Spinal cord (tissue), 10 donors: ENCODE data around the gene EIF3C. TPM values are rescaled to one million over a fixed set of nuclear protein-coding genes. Genes with fewer than 3 reads are reported as not detected.
"Not testable (repeated sequence)": the region's sequence is repeated elsewhere in the genome, so short reads cannot be mapped to it uniquely, and the experiment has no call there.

ENCODE experiments used
- DNase-seq, 6 donors: peaks; one replicate each; pipeline versions ENCODE4 v3.0.0 to v3.0.0-alpha.2; 2013 to 2015; ENCODE audit warnings: low spot score in 6 of 6, low read depth in 4 of 6
- H3K27ac ChIP-seq: one replicate; pipeline ENCODE4 v1.5.1; 2013; ENCODE audit warnings: low read depth, low read length, control low read depth
- H3K27me3 ChIP-seq: one replicate; pipeline ENCODE4 v1.6.1; 2013; ENCODE audit warnings: low read length; ENCODE audit not compliant: control insufficient read depth, insufficient read depth
- H3K36me3 ChIP-seq: one replicate; pipeline ENCODE4 v1.6.1; 2013; ENCODE audit warnings: low read length; ENCODE audit not compliant: control insufficient read depth, insufficient read depth
- H3K4me1 ChIP-seq: one replicate; pipeline ENCODE4 v1.6.1; 2013; ENCODE audit warnings: low read length; ENCODE audit not compliant: control insufficient read depth, insufficient read depth
- H3K4me3 ChIP-seq: one replicate; pipeline ENCODE4 v1.5.1; 2013; ENCODE audit warnings: low read depth, low read length, control low read depth
- H3K9me3 ChIP-seq: one replicate; pipeline ENCODE4 v1.6.1; 2013; ENCODE audit warnings: low read length; ENCODE audit not compliant: control insufficient read depth, insufficient read depth
- WGBS: methylation state at CpG from one replicate; pipeline ENCODE4 v1.1.5; 2013; ENCODE audit warnings: missing lambda C conversion rate; ENCODE audit not compliant: insufficient coverage; 5-methylcytosine and 5-hydroxymethylcytosine counted together
- long read RNA-seq, 4 donors: transcript quantifications; one replicate each; lab custom pipeline, GENCODE V29; 2026
- polyA plus RNA-seq, 2 donors: library from polyadenylated mRNA; unstranded; fragments of 120-200 nt; gene quantifications; one replicate each; pipeline ENCODE4 v1.2.1, GENCODE V29; 2013; ENCODE audit not compliant: insufficient read length in 2 of 2
- total RNA-seq, 2 donors: library from RNA; depleted of rRNA in 1 of 2; stranded (reverse); fragments of 120-200 nt in 1 of 2; fragments of >200 nt in 1 of 2; gene quantifications; one replicate each; pipeline versions ENCODE4 v1.2.3 to v1.2.4, GENCODE V29; 2013 to 2014
- donor health status: healthy.

The EIF3C gene, protein sequence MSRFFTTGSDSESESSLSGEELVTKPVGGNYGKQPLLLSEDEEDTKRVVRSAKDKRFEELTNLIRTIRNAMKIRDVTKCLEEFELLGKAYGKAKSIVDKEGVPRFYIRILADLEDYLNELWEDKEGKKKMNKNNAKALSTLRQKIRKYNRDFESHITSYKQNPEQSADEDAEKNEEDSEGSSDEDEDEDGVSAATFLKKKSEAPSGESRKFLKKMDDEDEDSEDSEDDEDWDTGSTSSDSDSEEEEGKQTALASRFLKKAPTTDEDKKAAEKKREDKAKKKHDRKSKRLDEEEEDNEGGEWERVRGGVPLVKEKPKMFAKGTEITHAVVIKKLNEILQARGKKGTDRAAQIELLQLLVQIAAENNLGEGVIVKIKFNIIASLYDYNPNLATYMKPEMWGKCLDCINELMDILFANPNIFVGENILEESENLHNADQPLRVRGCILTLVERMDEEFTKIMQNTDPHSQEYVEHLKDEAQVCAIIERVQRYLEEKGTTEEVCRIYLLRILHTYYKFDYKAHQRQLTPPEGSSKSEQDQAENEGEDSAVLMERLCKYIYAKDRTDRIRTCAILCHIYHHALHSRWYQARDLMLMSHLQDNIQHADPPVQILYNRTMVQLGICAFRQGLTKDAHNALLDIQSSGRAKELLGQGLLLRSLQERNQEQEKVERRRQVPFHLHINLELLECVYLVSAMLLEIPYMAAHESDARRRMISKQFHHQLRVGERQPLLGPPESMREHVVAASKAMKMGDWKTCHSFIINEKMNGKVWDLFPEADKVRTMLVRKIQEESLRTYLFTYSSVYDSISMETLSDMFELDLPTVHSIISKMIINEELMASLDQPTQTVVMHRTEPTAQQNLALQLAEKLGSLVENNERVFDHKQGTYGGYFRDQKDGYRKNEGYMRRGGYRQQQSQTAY
- total RNA-seq, result 100 to 1,000 TPM; 126 to 465 TPM
- 100 to 1,000 TPM; 318 to 475 TPM for polyA plus RNA-seq
- long read RNA-seq, donor 1, transcript EIF3C-201 (21 exons, 3,145 nt), result major isoform, 36 of 70 reads
- long read RNA-seq, donor 1, partial matches to known transcripts, result 26 of 70 reads
- long read RNA-seq, donor 1, other reads (novel, unspliced or antisense), result 0 of 70 reads
- long read RNA-seq, donor 2, transcript EIF3C-201 (21 exons, 3,145 nt), result major isoform, 15 of 25 reads
- long read RNA-seq, donor 2, partial matches to known transcripts, result 5 of 25 reads
- long read RNA-seq, donor 2, other reads (novel, unspliced or antisense), result 0 of 25 reads
- long read RNA-seq, donor 3, transcript EIF3C-201 (21 exons, 3,145 nt), result major isoform, 18 of 55 reads
- long read RNA-seq, donor 3, partial matches to known transcripts, result 30 of 55 reads
- long read RNA-seq, donor 3, other reads (novel, unspliced or antisense), result 0 of 55 reads
- long read RNA-seq, donor 4, transcript EIF3C-201 (21 exons, 3,145 nt), result major isoform, 15 of 28 reads
- long read RNA-seq, donor 4, transcript EIF3C-211 (20 exons, 2,986 nt), result minor isoform, 5 of 28 reads
- long read RNA-seq, donor 4, partial matches to known transcripts, result 6 of 28 reads
- long read RNA-seq, donor 4, other reads (novel, unspliced or antisense), result 0 of 28 reads

GRCh38 chr16:28711220-28712083 is at the start of gene EIF3C:
Gene EIF3C (plus strand): TSS chr16:28711464. CDS start chr16:28711687, 223 bp downstream.
- not testable (repeated sequence) for H3K4me1 ChIP-seq, H3K36me3 ChIP-seq, H3K9me3 ChIP-seq, H3K27ac ChIP-seq, DNase-seq, H3K27me3 ChIP-seq
- H3K4me3 ChIP-seq, result peak within 1 kb of the TSS; percentile 31
- WGBS, result no CpG with 5 or more reads among the region's 66 CpGs

DNA sequence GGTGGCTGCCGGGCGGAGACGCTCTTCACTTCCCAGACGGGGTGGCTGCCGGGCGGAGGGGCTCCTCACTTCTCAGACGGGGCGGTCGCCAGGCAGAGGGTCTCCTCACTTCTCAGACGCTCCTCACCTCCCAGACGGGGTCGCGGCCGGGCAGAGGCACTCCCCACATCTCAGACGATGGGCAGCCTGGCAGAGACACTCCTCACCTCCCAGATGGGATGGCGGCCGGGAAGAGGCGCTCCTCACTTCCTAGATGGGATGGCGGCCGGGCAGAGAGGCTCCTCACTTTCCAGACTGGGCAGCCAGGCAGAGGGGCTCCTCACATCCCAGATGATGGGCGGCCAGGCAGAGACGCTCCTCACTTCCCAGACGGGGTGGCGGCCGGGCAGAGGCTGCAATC is 45.0 kb upstream of the EIF3C start:
- not testable (repeated sequence) for DNase-seq, H3K27ac ChIP-seq, H3K9me3 ChIP-seq, H3K4me1 ChIP-seq, H3K36me3 ChIP-seq, H3K4me3 ChIP-seq, H3K27me3 ChIP-seq
- WGBS, result 100% methylated on average over 1 of the region's 25 CpGs

GRCh38 chr16:28667480-28667879 is 43.8 kb upstream of the EIF3C start:
- H3K4me3 ChIP-seq, H3K4me1 ChIP-seq, H3K27me3 ChIP-seq, H3K36me3 ChIP-seq, DNase-seq, H3K27ac ChIP-seq, H3K9me3 ChIP-seq: not testable (repeated sequence)
- WGBS, result no CpG with 5 or more reads among the region's 7 CpGs

DNA sequence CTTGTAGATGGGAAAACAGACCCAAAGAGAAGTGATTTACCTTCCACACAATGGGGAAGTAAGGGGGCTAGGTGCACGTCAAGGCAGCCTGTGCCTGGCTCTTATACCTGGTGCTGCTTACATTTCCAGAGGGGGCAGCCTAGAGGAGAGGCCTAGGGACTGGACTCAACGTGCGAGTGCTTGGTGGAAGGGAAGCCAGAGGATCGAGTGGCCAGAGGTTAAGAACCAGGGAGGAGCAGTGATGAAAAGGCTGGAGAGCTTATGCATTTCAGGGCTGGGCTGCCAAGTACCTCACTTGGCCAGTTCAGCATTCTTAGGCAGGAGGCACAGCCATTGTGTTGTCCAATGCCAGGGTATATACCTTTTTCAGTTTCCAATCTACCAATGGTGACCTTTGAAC is 43.1 kb upstream of the EIF3C start:
- no CpG with 5 or more reads among the region's 4 CpGs for WGBS
- not testable (repeated sequence) for H3K4me1 ChIP-seq, H3K27me3 ChIP-seq, H3K36me3 ChIP-seq, H3K9me3 ChIP-seq, H3K4me3 ChIP-seq, H3K27ac ChIP-seq, DNase-seq

- not testable (repeated sequence) for H3K36me3 ChIP-seq, H3K27me3 ChIP-seq, H3K27ac ChIP-seq, H3K4me1 ChIP-seq, DNase-seq, H3K4me3 ChIP-seq, H3K9me3 ChIP-seq
- no CpG with 5 or more reads among the region's 10 CpGs for WGBS
Observed at GRCh38 chr16:28688327-28688952, 22.8 kb upstream of the EIF3C start.

DNA sequence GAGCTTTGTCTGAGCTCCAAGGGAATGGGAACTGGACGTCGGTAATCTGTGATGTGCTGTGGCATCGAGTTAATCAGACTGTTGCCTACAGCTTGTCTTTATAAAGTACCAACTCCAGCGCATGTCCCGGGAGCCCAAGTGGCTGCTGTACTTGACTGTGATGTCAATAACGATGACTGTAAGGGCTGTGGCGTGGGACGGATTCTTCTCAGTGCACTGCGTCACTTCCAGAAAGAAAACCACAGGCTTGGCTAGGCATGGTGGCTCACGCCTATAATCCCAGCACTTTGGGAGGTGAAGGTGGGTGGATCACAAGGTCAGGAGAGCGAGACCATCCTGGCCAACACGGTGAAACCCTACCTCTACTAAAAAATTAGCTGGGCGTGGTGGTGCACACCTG is 21.8 kb upstream of the EIF3C start:
- not testable (repeated sequence) for H3K4me1 ChIP-seq, H3K27me3 ChIP-seq, H3K27ac ChIP-seq, H3K4me3 ChIP-seq, DNase-seq, H3K36me3 ChIP-seq, H3K9me3 ChIP-seq
- no CpG with 5 or more reads among the region's 13 CpGs for WGBS

DNA sequence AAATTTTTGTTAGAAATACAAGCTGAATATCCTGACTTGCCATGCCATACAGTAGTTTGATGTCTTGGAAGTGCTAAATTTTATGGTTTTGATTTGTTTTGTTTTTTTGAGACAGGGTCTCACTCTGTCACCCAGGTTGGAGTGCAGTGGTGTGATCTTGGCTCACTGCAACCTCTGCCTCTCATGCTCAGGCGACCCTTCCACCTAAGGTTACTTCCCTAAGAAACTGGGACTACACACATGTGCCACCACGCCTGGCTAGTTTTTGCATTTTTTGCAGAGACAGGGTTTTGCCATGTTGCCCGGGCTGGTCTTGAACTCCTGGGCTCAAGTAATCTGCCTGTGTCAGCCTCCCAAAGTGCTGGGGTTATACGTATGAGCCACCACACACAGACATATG is 19.5 kb upstream of the EIF3C start:
- DNase-seq, result not testable (repeated sequence)
- whole genome bisulfite sequencing, result no CpG with 5 or more reads among the region's 4 CpGs

GRCh38 chr16:28693257-28693950 is 17.9 kb upstream of the EIF3C start:
- H3K4me3 ChIP-seq, H3K4me1 ChIP-seq, H3K36me3 ChIP-seq, H3K27me3 ChIP-seq, H3K9me3 ChIP-seq, DNase-seq, H3K27ac ChIP-seq: not testable (repeated sequence)
- no CpG with 5 or more reads among the region's 11 CpGs for WGBS

More for the DNA sequence above, 19.5 kb upstream of the EIF3C start:
- not testable (repeated sequence) for H3K4me1 ChIP-seq, H3K27ac ChIP-seq, H3K27me3 ChIP-seq, H3K9me3 ChIP-seq, H3K36me3 ChIP-seq, H3K4me3 ChIP-seq
